ENCODE data around the gene NOS1AP. TPM values are rescaled to one million over a fixed set of nuclear protein-coding genes. Genes with fewer than 3 reads are reported as not detected.

NOS1AP gene
- total and polyA plus RNA-seq, 9 of the 15 experiments (the other 6 are each of a cell fraction or from before 2014, with no cell fraction given): 0.07 to 1.5 (median 0.22) TPM

DNA sequence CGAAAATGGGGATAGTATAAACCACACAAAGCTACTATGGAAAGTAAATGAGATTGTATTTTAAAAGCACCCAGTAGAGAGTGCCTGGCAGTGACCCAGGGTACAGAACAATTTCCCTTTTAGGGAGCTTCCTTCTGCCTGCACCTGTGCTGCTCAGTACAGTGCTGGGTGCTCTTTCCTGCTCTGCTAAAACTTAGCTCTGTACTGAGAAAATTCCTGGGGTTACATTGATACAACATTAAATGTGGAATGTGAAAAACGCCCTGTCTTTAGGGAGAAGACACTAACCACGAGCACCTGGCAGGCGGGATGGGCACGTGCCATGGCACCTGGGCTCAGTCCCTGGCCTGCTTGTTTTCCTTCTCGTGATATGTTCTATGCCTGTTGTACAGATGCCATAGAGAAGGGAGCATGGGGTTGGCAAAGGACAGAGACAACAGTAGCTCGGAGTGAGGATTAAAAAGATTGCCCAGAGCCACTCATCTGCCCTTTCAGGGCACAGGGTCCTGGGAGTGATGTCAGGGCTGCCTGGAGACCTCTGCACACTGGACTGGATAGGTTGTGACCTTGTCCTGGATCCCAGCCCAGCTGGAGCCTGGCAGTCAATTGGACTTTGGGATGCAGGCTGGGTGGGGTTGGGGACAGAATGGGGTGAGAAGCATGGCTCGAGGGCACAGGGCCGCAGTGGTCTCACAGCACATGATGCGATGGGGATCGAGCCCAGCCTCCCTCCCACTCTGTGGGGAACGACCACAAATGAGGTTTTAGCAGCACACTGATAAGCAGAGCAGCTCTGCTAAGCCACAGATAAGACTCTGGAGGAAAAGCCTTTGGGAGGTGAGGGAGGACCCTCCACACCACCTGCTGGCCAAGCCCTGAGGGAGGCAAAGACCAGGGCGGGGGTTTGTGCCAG is 302.9 kb downstream of the NOS1AP start (continued):
- TF ChIP-seq NR2C2 (CRISPR knock-in tag; IDR thresholded peaks at IDR 0.05) (no peak), NR2C2 (tag; IDR thresholded peaks at IDR 0.05) (no peak), TARDBP (IDR thresholded peaks at IDR 0.05) (no peak), MED1 (CRISPR knock-in tag; IDR thresholded peaks at IDR 0.05; ENCODE audit: borderline replicate concordance) (no peak), MEF2D (tag; conservative IDR thresholded peaks at IDR 0.05; ENCODE audit: low read depth) (0 out of 2 replicates have a peak, but pooled peaks have one; percentile 57), E2F4 (CRISPR knock-in tag; IDR thresholded peaks at IDR 0.05; ENCODE audit: low read depth) (no peak), ZC3H8 (IDR thresholded peaks at IDR 0.05) (no peak), ZNF3 (CRISPR knock-in tag; IDR thresholded peaks at IDR 0.05) (no peak), CREM (IDR thresholded peaks at IDR 0.05; ENCODE audit: low read depth) (peak; percentile 80), IRF1 (CRISPR knock-in tag; IDR thresholded peaks at IDR 0.05; ENCODE audit: borderline replicate concordance) (no peak), GATAD2B (IDR thresholded peaks at IDR 0.05; ENCODE audit: borderline replicate concordance) (peak; percentile 84; the same call in 1 of the 2 replicates), ZFP30 (CRISPR knock-in tag; IDR thresholded peaks at IDR 0.05; ENCODE audit: borderline replicate concordance) (no peak), FOXM1 (IDR thresholded peaks at IDR 0.05; ENCODE audit: low read depth) (peak; percentile 85), FOXM1 (CRISPR knock-in tag; IDR thresholded peaks at IDR 0.05; ENCODE audit: low read depth) (no peak), SMAD1 (IDR thresholded peaks at IDR 0.05; ENCODE audit: low read depth, low read length, partially characterized antibody) (peak; percentile 72), ELF1 (tag; IDR thresholded peaks at IDR 0.05) (no peak), ZNF76 (CRISPR knock-in tag; IDR thresholded peaks at IDR 0.05; ENCODE audit: borderline replicate concordance) (0 out of 2 replicates have a peak, but pooled peaks have one; percentile 21), GTF2A2 (tag; IDR thresholded peaks at IDR 0.05) (no peak), ZNF57 (CRISPR knock-in tag; IDR thresholded peaks at IDR 0.05) (peak; percentile 60; the same call in 1 of the 2 replicates), TAF15 (IDR thresholded peaks at IDR 0.05; ENCODE audit: low read depth, low read length) (no peak), SMAD3 (CRISPR knock-in tag; conservative IDR thresholded peaks at IDR 0.05) (peak; percentile 87; the same call in 1 of the 2 replicates), TSC22D4 (tag; IDR thresholded peaks at IDR 0.05) (no peak), DACH1 (IDR thresholded peaks at IDR 0.05; ENCODE audit: partially characterized antibody) (no peak), ELF4 (CRISPR knock-in tag; IDR thresholded peaks at IDR 0.05) (peak; percentile 87)
- TF ChIP-seq, protein P1, sequence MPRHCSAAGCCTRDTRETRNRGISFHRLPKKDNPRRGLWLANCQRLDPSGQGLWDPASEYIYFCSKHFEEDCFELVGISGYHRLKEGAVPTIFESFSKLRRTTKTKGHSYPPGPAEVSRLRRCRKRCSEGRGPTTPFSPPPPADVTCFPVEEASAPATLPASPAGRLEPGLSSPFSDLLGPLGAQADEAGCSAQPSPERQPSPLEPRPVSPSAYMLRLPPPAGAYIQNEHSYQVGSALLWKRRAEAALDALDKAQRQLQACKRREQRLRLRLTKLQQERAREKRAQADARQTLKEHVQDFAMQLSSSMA (CRISPR knock-in tag; IDR thresholded peaks at IDR 0.05): no peak
- TF ChIP-seq, protein P2, sequence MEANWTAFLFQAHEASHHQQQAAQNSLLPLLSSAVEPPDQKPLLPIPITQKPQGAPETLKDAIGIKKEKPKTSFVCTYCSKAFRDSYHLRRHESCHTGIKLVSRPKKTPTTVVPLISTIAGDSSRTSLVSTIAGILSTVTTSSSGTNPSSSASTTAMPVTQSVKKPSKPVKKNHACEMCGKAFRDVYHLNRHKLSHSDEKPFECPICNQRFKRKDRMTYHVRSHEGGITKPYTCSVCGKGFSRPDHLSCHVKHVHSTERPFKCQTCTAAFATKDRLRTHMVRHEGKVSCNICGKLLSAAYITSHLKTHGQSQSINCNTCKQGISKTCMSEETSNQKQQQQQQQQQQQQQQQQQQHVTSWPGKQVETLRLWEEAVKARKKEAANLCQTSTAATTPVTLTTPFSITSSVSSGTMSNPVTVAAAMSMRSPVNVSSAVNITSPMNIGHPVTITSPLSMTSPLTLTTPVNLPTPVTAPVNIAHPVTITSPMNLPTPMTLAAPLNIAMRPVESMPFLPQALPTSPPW (CRISPR knock-in tag; IDR thresholded peaks at IDR 0.05): peak; percentile 91
